ENCODE measurements around the gene DIP2C.

GRCh38 chr10:368579-369220 lies 320.8 kb downstream of the DIP2C start:
- TF ChIP-seq CTCF (IDR thresholded peaks at IDR 0.05) (no peak), POLR2A (IDR thresholded peaks at IDR 0.05) (no peak)
